Posterior cingulate gyrus (tissue), 11 donors: ENCODE results near the gene MBTPS1.

ENCODE experiments used
- DNase-seq, 10 donors: peaks; one replicate each; pipeline versions ENCODE4 v3.0.0 to v3.0.0-alpha.2; 2020 to 2021; ENCODE audit warnings: mixed read lengths in 3 of 10
- intact Hi-C: fragments of 100-400 bp; cut with DNase I; formaldehyde crosslinking; loops from one replicate; pipeline ENCODE4 v1.15.1; 2023

MBTPS1 gene

DNA sequence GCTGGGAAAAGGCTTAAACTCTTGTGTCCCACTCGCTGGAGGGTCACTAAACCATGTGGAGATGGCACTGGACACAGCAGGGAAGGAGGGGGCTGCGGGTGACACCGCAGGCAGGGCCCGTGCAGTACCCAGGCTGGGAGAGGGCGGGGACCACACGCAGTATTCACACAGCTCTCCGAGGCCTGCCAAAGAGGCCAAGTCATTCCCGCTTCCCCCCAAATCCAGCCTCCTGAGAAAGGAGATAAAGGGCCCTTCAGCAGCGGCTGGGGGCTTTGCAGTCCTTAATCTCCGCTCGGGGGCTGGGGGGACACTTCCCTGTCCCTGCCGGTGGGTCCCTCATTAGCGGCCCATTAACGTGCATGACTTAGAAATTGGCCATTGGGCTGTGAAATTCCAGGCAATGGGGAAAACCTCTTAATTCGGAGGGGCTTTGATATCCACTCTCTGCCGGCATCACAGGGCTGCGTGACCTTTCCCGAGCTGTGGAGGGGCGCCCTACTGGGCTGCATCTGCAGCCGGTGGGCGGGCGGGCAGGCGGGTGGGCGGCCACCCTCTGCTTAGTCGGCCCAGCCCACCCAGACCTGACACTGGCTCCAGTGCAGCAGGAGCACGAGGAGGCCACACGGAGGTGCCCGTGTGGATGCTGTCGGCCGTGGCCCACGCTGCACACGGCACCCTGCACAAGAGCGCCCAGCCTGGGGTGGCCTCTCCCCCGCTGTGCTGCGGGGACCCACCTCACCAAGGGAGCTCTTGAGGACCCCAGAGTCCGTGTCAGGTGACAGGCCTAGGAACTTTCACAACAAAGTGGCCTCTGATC lies 71.5 kb downstream of the MBTPS1 start:
- intact Hi-C loops = no loop called here
- DNase-seq = peak in 4 of 10 donors; percentile 22 to 76 (median 48)

GRCh38 chr16:84044118-84044488 lies 72.6 kb downstream of the MBTPS1 start:
- intact Hi-C loops = no loop called here
- peak in 4 of 10 donors; percentile 11 to 58 (median 28) for DNase-seq

DNA sequence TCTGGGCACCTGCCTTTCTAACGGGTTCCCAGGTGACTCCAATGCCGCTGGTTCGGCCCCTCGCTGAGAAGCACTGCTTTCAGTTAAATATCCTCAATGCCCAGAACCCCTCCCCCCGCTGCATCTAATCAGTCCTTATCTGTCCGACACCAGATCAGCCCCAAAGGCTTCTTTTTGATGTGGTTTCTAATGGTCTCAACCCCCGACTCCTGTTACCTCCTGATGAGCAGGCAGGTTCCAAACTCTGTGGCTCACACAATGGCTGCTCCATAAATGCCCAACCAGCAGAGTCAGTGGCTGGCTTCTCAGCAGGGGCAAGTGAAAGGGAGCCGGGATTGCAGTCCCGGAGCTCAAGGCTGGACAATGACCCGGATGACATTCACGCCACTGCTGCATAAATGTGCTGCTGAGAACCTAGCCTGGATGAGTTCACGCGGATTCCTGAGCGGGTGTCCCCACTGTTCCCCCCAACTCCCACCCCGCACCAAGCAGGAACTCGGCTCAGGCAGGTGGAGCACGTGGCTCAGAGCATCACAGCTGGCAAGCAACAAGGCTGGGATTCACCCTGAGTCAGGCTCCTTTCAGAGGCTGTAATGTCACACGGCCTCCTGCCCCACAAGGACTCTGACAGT lies 73.1 kb downstream of the MBTPS1 start:
- intact Hi-C loops = no loop called here
- DNase-seq = peak in 4 of 10 donors; percentile 8 to 73 (median 40)

DNA sequence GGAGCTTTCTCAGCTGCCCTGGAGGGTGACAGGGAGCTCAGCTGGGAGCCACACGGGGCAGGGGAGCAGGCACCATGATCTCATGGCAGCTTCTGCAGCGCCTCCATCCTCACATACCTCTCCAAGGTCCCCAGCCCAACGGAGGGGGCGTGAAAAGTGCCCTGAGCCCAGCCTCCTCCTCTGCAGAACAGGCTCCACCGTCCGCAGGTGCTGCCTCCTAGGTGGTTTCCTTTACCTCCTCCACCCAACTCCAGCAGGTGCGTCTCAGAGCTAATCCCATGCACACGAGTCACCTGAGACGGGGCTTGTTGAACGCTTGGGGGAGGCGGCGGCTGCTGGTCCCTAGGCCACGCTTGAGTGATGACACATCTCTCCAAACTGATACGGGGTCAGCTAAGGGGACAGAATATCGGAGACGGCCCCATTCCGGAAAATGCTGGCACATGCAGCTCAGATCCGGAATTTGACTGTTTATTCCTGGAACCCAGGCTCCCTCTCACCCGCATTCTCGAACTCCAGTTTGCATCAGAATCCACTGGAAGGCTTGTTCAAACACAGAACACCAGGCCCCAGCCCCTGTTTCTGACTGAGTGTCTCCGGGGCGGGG lies 73.8 kb downstream of the MBTPS1 start:
- intact Hi-C loops = no loop called here
- peak in 4 of 10 donors; percentile 21 to 70 (median 60) for DNase-seq

- peak in 1 of 10 donors; percentile 71 for DNase-seq
- intact Hi-C loops = no loop called here
Observed at GRCh38 chr16:84042308-84042878, 74.3 kb downstream of the MBTPS1 start, which contains the start of gene SLC38A8. Gene SLC38A8 (minus strand): TSS chr16:84042795. CDS start chr16:84042157, 638 bp downstream.

DNA sequence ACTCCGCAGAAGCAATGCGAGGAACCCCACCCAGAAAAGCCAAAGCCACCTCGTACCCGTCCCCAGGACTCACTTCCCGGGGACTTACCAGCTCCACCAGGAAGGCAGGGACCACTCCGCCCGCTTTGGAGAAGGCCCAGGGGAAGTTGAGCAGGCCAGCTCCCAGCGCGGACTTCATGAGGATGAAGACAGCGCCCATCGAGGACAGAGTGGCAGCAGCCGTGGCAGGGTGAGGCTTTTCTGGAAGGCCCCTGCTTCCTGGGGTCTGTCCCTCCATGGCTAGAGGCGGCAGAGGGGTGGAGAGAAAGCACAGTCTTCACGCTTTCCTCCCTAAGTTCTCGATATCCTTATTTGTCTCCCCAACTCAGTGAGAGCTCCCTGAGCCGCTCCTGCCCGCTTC lies 74.9 kb downstream of the MBTPS1 start:
- DNase-seq = peak in 4 of 10 donors; percentile 18 to 81 (median 56)
- intact Hi-C loops = no loop called here

- intact Hi-C loops = no loop called here
Observed at GRCh38 chr16:84040823-84041820, 75.6 kb downstream of the MBTPS1 start.

GRCh38 chr16:84040226-84040822 lies 76.4 kb downstream of the MBTPS1 start:
- intact Hi-C loops = no loop called here
- DNase-seq = peak in 4 of 10 donors; percentile 26 to 75 (median 54)

More at GRCh38 chr16:84040823-84041820, 75.6 kb downstream of the MBTPS1 start:
- DNase-seq = peak in 9 of 10 donors; percentile 21 to 90 (median 42)

GRCh38 chr16:84039696-84040095 lies 77.0 kb downstream of the MBTPS1 start:
- intact Hi-C loops = no loop called here

DNA sequence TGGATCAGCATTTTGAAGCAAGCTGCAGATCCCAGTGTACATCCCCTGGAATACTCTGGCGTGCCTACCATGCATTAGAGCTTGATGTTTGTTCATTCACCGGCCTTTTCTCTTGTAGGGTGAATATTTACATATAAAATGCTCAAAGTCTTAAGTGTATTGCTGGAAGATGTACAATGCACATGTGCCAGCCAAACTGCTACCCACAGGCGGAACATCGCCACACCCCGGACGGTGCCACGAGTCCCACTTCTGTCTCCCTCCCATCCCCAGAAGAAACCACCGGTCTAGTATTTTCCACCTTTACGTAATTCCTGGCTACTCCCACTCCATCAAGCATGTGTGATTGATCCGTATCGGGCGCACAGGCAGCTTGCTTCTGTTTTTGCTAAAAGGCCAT lies 78.3 kb downstream of the MBTPS1 start:
- peak in 2 of 10 donors; percentile 6 to 16 for DNase-seq
- intact Hi-C loops = no loop called here

More at GRCh38 chr16:84039696-84040095, 77.0 kb downstream of the MBTPS1 start:
- DNase-seq = peak in 3 of 10 donors; percentile 5 to 64 (median 30)

- peak in 1 of 10 donors; percentile 65 for DNase-seq
- intact Hi-C loops = no loop called here
Observed at GRCh38 chr16:84036982-84037425, 79.7 kb downstream of the MBTPS1 start.

GRCh38 chr16:84036131-84036530 lies 80.6 kb downstream of the MBTPS1 start:
- intact Hi-C loops = no loop called here
- peak in 1 of 10 donors; percentile 5 for DNase-seq

DNA sequence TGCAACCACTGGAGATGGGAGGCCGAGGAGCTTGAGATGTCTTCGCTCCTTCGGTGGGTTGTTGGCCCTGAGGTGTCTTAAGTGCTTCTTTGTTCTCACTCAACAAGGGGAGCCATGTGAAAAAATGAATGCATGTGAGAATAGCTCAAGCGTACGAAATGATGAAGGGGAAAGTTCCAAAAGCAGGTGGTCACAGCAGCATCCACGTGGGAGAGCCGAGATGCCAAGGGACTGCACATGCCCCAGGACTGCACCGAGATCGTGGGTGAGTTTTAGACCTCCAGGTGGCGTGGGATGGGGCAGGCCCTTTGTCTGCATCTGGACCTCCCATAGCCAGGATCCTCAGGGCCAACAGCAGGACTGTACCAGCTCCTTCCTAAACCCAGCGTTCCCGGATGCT lies 82.2 kb downstream of the MBTPS1 start:
- peak in 1 of 10 donors; percentile 19 for DNase-seq
- intact Hi-C loops = no loop called here

GRCh38 chr16:84033251-84034195 lies 83.2 kb downstream of the MBTPS1 start:
- peak in 2 of 10 donors; percentile 56 to 73 for DNase-seq
- intact Hi-C loops = no loop called here

DNA sequence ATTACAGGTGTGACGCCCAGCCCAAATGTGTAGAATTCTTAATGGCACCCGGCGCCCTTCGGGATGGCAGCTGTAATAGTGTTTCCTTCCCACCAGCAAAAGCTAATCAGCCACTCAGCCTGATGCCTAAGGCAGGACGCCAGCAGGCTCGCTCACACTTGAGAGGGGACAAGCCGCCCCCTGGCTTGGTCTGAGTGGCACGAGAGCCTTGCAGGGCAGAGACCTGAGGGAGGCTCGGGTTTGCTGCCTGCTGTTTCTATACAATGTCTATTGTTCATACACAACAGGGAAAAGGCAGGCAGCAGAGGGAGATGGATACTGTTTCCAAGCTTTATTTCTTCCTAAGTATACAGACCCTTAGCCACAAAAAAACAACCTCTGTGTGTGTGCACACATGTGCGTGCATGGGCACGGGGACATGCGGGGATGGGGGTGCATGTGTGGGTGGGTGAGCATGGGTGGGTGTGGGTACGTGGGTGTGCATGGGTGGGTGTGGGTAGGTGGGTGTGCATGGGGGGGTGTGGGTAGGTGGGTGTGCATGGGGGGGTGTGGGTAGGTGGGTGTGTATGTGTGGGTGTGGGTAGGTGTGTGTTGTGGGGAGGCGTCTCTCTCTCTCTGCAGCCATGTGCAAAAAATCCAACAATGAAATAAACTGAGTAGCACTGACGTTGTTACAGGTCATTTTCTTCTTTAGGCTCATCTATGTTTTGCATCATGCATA lies 84.1 kb downstream of the MBTPS1 start:
- peak in 1 of 10 donors; percentile 2 for DNase-seq
- intact Hi-C loops = no loop called here

GRCh38 chr16:84031556-84031955 lies 85.2 kb downstream of the MBTPS1 start:
- intact Hi-C loops = no loop called here
- no peak for DNase-seq
